HL-60/S4 (cell line): ENCODE data around the gene PCBP3.

ENCODE experiments used
- in situ Hi-C: fragments of 300-500 bp; cut with MboI; formaldehyde crosslinking; loops from 2 replicates; pipeline ENCODE4 v1.14.3; 2022; ENCODE audit warnings: low sequenced_read_pairs

Gene PCBP3

GRCh38 chr21:45854690-45855247 is 211.2 kb downstream of the PCBP3 start:
- in situ Hi-C loops: no loop called here

DNA sequence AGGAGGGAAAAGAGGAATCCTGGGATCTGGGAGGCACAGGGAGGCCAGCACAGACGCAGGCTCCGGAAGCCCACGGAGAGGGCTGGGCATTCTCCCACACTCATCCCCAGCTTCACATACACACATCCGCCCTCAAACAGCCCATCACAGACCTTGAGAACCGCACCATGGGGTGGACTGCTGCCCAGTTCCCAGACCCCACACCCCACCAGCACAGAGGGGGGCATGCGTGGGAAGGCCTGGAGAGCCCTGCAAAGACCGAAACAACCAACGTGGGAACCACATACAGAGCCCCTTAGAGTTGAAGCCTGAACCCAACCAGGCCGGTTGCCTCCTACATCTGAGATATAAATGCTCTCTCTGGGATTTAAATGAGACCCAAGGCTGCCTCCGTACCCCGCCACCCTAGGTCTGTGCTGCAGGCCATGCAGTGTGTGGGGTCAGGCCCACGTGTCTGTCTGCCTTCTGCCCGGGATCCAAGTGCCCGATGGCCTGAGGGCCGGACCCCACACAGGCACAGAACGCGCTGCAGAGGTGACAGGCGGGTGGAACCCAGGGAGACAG is 211.8 kb downstream of the PCBP3 start:
- in situ Hi-C loops: no loop called here

GRCh38 chr21:45856442-45856841 is 212.9 kb downstream of the PCBP3 start:
- in situ Hi-C loops: no loop called here

GRCh38 chr21:45856906-45857305 is 213.4 kb downstream of the PCBP3 start:
- in situ Hi-C loops: no loop called here

DNA sequence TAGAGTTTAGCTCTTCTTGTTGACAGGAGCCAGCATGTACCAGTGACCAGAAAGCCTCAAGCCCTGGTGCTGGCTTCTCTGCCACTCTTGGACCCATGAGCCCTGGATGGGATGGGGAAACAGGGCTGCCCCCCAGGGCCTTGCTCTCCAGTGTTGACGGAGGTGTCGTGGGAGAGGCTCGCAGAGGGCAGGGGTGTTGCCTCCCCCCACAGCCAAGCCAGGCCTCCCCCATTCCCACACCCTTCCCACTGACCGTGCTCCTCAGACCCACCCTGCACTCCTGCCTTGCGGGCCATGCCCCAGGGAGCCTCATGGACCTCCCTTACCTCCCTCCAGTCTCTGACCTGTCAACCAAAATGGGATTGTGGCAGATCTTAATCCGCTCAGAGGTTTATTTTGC is 214.2 kb downstream of the PCBP3 start:
- in situ Hi-C loops: no loop called here

- in situ Hi-C loops: no loop called here
Measured at GRCh38 chr21:45858180-45858579, 214.7 kb downstream of the PCBP3 start.

DNA sequence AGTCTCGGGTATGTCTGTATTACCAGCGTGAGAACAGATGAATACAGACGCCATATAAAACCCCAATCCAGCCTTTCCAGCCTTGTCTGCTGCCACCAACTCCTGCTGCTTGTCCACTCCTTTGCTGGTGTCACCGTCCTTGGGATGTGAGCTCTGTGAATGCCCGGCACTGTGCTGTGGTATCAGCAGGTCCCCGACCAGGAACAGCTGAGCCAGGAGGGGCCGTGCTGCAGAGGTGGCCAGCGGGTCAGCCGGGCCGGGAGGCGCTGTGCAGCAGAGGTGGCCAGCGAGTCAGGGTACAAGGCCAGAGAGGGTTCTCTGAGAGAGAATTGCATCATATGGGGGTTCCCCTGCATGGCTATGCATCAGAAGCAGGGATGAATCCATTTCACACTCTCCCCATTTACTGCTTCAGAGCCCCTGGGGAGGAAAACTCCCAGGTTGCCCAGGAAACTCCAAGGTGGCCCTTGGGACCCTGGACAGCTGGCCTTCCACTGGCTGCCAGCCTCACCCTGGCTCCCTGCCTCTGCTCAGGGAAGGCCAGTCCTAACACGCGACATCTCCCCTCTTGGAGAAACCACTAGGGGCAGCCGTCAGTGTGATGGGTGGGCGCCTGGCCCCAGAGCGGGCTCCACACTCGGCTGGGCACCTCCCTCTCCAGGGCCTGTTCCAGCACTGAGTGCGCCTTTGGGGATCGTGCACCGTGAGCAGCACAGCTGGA is 215.7 kb downstream of the PCBP3 start:
- in situ Hi-C loops: no loop called here

DNA sequence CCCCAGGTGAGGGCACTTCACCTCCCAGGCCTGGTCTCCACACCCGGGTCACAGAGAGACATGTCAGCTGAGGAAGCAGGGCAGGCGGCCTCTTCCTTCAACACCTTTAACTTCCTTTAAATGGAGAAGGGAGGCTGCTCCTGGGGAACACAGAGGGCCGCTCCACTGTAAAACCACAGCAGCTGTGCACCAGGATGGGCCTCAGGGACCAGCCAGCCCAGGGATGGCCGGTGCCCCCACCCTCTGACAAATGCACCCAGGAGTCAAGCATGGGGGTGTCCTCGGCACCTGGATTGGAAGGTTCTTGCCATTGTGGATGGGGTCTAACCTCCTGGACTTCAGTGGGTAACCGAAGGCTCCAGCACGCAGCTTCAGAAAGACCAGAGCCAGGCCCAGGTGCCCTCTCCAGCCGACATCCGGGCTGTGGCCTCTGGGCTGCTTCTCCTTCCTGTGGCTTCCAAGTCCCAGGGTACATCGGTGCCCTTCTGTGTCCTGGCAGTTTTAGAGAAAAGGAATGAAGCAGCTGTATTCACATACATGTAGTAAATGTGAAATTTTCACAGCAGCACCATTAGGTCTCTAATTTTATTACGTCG is 216.3 kb downstream of the PCBP3 start:
- in situ Hi-C loops: no loop called here

- in situ Hi-C loops: no loop called here
Measured at GRCh38 chr21:45860493-45861155, 217.1 kb downstream of the PCBP3 start.

GRCh38 chr21:45861156-45861870 is 217.8 kb downstream of the PCBP3 start:
- in situ Hi-C loops: no loop called here

GRCh38 chr21:45862543-45863207 is 219.2 kb downstream of the PCBP3 start:
- in situ Hi-C loops: no loop called here

DNA sequence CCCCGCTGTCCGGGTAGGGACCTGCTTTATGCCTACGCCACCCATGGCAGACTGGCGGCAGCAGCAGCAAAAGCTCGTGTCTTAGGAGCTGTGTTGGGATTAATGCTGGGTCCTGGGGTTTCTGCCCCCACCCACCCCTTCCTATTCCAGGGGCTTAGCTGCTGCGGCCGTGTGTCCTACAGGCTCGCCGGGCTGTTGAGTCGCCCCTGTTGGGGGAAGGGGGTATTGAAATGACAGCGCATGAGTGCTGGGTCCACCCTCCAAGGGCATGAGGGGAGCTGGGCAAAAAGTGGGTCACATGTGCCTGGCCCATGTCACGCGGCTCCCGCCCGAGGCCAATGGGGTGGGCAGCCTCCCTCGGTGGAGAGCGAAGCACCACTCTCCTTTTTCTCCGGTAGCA is 219.7 kb downstream of the PCBP3 start:
- in situ Hi-C loops: no loop called here

- in situ Hi-C loops: no loop called here
Measured at GRCh38 chr21:45863751-45864150, 220.2 kb downstream of the PCBP3 start.

DNA sequence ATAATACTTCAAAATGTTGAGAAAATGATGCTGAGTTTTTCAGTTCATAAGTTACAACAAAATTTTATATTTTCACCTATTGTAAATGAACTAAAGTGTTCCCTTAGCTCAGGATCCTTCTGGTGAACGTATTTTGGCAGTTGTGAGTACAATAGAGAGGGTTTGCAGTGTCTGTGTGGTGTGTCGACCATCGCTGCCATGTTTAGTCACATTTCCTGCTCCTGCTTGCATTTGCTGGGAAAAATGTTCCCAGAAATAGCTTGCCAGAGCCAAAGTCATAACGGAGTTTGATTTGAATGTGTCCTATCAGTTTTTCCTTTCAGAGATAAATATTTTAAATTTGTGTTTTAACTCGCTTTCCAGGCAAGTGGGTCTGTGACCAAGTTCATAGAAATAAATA is 220.9 kb downstream of the PCBP3 start:
- in situ Hi-C loops: no loop called here

DNA sequence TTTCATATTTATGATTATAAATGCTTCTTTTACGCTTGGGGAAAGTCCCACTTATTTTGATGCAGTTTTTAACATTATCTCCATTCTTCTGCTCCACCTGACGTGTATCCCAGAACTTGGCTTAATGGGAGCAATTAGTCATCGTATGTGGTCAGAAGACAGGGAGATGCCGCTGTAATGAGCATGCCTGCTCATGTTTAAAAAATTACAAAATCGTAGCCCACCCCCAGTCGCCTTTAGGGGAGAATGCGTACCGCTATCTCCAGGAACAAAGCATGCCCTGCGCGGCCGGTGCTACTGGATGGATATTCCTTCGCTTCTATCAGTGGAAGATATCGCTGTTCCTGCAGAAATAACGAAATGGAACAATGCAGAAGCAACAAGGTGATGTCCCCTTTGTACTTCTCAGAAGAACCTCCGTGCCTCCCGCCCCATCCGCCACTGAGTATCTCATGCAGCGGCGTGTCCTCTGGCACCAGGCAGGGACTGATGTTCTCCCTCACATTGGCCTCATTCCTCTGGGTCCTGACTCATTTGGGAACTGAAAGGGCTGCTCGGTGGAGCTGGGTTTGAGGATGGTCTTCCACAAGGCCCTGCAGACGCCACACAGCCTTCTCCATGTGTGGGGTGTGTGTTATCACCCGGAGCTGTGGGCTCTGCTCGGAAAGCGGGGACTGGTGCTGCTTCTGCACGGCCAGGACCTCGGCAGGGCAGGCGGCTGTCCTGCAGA is 221.7 kb downstream of the PCBP3 start:
- in situ Hi-C loops: no loop called here

DNA sequence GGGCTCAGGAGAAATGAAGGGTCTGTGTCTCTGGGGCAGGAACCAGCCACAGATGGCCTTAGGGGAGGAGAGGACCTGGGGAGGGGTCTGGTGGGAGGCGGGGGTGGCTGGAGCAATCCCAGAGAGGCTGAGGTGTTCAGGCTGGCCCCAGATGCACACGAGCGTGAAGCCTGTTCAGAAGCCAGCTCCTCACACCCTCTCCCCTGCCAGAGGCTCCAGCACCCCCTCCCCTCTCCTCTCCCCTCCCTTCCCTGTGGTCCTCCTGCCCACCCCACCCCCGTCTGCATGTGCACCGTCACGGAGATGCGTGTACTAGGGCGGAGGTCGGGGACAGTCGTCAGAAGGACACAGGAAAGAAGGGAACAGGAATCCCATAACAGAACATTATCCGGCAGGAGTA is 223.0 kb downstream of the PCBP3 start:
- in situ Hi-C loops: no loop called here

DNA sequence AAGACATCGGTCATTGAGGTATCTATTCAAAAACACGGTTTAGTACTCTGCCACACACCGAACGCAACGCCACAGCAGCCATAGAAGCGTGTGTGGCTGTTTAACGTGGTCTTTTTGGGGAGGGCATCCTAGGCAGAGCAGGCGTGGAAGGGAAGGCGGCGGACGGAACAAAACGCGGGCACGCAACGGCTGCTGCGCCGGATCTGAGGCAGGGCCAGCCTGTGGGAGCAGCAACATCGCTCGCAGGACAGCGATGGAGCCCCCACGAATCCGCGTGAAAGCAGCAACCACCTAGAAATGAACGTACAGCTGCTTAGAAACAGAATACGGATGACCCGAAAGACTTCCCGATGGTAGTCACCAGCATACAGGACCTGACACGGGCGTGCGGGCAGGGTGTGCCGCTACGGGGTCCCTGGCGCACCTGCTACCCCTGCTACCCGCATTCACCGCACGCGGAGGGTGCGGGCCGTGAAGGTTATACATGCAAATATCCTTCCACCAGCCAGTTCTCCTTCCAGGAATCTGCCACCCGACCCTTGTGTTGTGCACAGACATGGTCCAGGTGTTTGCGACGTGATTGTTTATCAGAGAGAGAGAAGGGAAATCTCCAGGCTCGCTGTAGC is 223.6 kb downstream of the PCBP3 start:
- in situ Hi-C loops: no loop called here

DNA sequence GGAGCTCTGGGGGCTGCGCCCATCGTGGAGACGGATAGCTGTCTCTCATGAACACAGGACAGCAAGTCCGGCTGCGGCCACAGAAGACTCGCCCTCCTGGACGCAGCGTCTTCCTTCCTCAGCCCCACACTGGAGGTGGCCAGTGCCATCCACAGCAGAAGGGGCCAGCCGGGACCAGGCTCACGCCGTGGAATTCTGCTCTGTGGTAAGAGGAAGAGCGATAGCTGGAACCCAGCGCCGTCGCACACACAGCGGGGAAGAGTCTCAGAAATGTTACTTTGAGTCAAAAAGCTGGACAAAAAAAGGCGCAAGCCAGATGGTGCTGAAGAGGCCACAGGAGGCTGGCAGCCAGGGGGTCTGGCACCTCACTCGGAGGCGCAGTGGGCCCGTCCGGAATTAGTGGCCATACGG is 224.2 kb downstream of the PCBP3 start:
- in situ Hi-C loops: no loop called here

DNA sequence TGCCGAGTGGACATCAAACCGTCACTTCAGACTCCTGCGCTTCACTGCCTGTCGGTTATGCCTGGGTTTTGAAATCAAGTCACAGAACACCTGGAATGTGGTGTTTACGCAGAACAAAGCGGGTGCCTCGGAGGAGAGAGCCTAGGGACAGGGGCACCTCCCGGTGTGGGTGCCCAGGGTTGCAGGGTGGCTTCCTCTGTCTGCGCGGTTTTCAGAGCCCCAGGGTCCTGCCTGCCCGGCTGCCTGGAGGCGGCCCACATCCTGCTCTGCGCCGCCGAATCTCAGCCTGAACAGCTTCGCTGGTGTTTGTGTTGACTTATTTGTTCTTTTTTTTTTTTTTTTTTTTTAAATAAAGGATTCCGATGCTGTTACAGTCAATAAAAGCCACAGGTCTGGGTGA is 224.6 kb downstream of the PCBP3 start:
- in situ Hi-C loops: no loop called here
